Breast epithelium (tissue), 3 donors: ENCODE results near the gene TET2.

Source experiments
- POLR2A ChIP-seq: fragments of 450-650 bp; IDR thresholded peaks from one replicate; pipeline ENCODE4 v1.6.1; 2016; ENCODE audit warnings: antibody characterized with exemption, mild to moderate bottlenecking, moderate library complexity
- POLR2AphosphoS5 ChIP-seq, 3 donors: sonication (generic); formaldehyde crosslinking; IDR thresholded peaks; one replicate each; pipeline ENCODE4 v1.6.1; 2017; ENCODE audit warnings: antibody characterized with exemption in 3 of 3
- TF ChIP-seq, protein P1 (sequence below), 3 donors: fragments of 450-650 bp; IDR thresholded peaks; one replicate each; pipeline ENCODE4 v1.5.1; 2016 to 2017; ENCODE audit warnings: antibody characterized with exemption in 3 of 3, mild to moderate bottlenecking in 3 of 3, moderate library complexity in 3 of 3

DNA sequence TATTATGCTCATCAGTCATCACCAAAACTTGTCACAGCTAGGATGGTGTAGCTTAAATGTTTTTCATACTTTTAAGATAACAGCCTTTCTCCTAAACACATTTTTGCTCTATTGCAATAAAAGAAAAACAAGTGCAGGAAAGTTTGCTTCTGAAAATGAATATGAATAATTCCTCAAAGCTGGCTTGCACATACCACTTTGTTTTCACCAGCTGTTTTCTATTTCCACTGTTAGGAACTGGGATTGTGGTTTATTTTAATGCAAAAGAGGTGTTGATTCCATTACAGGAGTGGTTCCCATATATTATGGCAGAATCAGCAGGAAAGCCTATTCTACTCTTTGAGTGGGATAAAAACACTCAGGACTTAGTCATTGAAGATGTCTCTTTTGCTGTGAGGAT, 181.3 kb downstream of the TET2 start:
- TF ChIP-seq, protein P1, sequence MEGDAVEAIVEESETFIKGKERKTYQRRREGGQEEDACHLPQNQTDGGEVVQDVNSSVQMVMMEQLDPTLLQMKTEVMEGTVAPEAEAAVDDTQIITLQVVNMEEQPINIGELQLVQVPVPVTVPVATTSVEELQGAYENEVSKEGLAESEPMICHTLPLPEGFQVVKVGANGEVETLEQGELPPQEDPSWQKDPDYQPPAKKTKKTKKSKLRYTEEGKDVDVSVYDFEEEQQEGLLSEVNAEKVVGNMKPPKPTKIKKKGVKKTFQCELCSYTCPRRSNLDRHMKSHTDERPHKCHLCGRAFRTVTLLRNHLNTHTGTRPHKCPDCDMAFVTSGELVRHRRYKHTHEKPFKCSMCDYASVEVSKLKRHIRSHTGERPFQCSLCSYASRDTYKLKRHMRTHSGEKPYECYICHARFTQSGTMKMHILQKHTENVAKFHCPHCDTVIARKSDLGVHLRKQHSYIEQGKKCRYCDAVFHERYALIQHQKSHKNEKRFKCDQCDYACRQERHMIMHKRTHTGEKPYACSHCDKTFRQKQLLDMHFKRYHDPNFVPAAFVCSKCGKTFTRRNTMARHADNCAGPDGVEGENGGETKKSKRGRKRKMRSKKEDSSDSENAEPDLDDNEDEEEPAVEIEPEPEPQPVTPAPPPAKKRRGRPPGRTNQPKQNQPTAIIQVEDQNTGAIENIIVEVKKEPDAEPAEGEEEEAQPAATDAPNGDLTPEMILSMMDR (IDR thresholded peaks at IDR 0.05) = no peak
- TF ChIP-seq POLR2A = no peak
- no peak for TF ChIP-seq POLR2AphosphoS5 (IDR thresholded peaks at IDR 0.05)
